HEK293 (cell line): ENCODE measurements around the gene STAT5B.

Experiments
- CTCF ChIP-seq: fragments of 450-650 bp; formaldehyde crosslinking; IDR thresholded peaks from 2 replicates; pipeline ENCODE4 v1.5.1; 2016; ENCODE audit warnings: missing biosample characterization, missing genetic modification characterization
- EGR2 ChIP-seq: fragments of 450-650 bp; formaldehyde crosslinking; IDR thresholded peaks from 2 replicates; pipeline ENCODE4 v1.5.1; 2016; ENCODE audit warnings: low read depth, missing biosample characterization, missing genetic modification characterization
- GLI2 ChIP-seq: fragments of 450-650 bp; formaldehyde crosslinking; IDR thresholded peaks from 2 replicates; pipeline ENCODE4; 2017; ENCODE audit warnings: missing biosample characterization, missing genetic modification characterization, low read depth, borderline replicate concordance
- KLF16 ChIP-seq: fragments of 450-650 bp; formaldehyde crosslinking; IDR thresholded peaks from 2 replicates; pipeline ENCODE4 v1.5.1; 2017; ENCODE audit warnings: missing biosample characterization, missing genetic modification characterization
- PATZ1 ChIP-seq: fragments of 450-650 bp; formaldehyde crosslinking; IDR thresholded peaks from 2 replicates; pipeline ENCODE4 v1.5.1; 2016; ENCODE audit warnings: missing biosample characterization, missing genetic modification characterization
- SCRT2 ChIP-seq: fragments of 450-650 bp; formaldehyde crosslinking; IDR thresholded peaks from 2 replicates; pipeline ENCODE4 v1.5.1; 2016; ENCODE audit warnings: missing biosample characterization, missing genetic modification characterization
- TRIM28 ChIP-seq: IDR thresholded peaks from 2 replicates; pipeline ENCODE4 v1.6.1; 2011; ENCODE audit warnings: low read length, control low read depth, borderline replicate concordance
- ZNF146 ChIP-seq: fragments of 450-650 bp; formaldehyde crosslinking; IDR thresholded peaks from 2 replicates; pipeline ENCODE4 v1.5.1; 2016; ENCODE audit warnings: missing biosample characterization, missing genetic modification characterization
- ZNF184 ChIP-seq: fragments of 450-650 bp; IDR thresholded peaks from 2 replicates; pipeline ENCODE4 v1.5.1; 2018; ENCODE audit warnings: missing biosample characterization, mild to moderate bottlenecking, missing genetic modification characterization
- ZNF292 ChIP-seq: fragments of 450-650 bp; formaldehyde crosslinking; IDR thresholded peaks from 2 replicates; pipeline ENCODE4 v1.5.1; 2016; ENCODE audit warnings: low read depth, missing biosample characterization, missing genetic modification characterization, borderline replicate concordance
- TF ChIP-seq, protein P1 (sequence below): fragments of 450-650 bp; formaldehyde crosslinking; IDR thresholded peaks from 2 replicates; pipeline ENCODE4 v1.5.1; 2016; ENCODE audit warnings: missing biosample characterization, missing genetic modification characterization, low read depth

DNA sequence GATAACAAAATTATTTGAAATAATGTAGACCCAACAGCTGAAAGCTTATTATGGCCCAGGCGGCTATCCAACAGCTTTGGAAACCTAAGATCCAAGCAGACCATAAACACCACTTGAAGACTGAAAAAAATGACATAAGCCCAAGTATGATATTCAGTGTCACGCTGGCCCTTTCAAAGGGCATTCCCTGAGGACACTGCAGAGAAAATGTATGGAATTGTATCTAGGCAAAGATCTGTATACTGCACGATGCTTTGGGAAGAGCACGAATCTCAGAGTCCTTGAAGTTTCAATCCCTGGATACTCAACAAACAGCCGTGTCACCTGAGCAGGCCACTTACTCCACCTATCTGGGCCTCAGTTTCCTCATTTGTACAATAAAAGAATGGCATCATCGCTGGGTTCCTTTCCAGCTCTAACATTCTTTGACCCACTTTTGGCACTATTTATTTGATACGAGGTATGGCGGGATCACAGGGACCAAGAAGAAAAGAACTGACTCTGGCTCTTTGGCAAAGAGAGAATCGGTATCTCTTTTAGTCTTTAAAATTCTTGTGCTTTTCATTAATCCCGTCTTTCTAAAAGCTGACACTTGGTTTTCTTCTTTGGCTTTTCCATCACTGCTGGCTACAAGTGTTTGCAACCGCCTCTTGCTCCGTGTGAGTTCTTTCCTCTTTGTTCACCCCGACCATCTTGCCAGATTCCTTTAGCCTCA lies 1.2 kb downstream of the STAT5B start:
- TF ChIP-seq CTCF (tag by site-specific recombination) (no peak), ZNF292 (no peak), ZNF146 (tag by site-specific recombination) (no peak), GLI2 (tag by site-specific recombination) (no peak), PATZ1 (tag by site-specific recombination) (no peak), KLF16 (tag by site-specific recombination) (no peak), ZNF184 (tag by site-specific recombination) (no peak), SCRT2 (tag by site-specific recombination) (peak; percentile 91), TRIM28 (no peak; the same call in 1 of the 2 replicates), EGR2 (no peak)
- TF ChIP-seq, protein P1, sequence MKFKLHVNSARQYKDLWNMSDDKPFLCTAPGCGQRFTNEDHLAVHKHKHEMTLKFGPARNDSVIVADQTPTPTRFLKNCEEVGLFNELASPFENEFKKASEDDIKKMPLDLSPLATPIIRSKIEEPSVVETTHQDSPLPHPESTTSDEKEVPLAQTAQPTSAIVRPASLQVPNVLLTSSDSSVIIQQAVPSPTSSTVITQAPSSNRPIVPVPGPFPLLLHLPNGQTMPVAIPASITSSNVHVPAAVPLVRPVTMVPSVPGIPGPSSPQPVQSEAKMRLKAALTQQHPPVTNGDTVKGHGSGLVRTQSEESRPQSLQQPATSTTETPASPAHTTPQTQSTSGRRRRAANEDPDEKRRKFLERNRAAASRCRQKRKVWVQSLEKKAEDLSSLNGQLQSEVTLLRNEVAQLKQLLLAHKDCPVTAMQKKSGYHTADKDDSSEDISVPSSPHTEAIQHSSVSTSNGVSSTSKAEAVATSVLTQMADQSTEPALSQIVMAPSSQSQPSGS = no peak
